NCI-H82 (cell line): Measurements from ENCODE around the gene FLOT2.
A peak's percentile ranks its signal among the peaks of the same experiment; 100 is the strongest.
"Not testable (repeated sequence)": the region's sequence is repeated elsewhere in the genome, so short reads cannot be mapped to it uniquely, and the experiment has no call there.

ENCODE experiments used
- DNase-seq: peaks from one replicate; lab custom pipeline; 2025; lab: John Stamatoyannopoulos, UW

Gene FLOT2, protein sequence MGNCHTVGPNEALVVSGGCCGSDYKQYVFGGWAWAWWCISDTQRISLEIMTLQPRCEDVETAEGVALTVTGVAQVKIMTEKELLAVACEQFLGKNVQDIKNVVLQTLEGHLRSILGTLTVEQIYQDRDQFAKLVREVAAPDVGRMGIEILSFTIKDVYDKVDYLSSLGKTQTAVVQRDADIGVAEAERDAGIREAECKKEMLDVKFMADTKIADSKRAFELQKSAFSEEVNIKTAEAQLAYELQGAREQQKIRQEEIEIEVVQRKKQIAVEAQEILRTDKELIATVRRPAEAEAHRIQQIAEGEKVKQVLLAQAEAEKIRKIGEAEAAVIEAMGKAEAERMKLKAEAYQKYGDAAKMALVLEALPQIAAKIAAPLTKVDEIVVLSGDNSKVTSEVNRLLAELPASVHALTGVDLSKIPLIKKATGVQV

GRCh38 chr17:28896884-28897768 is at the start of gene FLOT2:
TSS of gene FLOT2 (minus strand) at chr17:28897733. CDS start at chr17:28897574, 159 bp downstream.
- peak; percentile 89 for DNase-seq

DNA sequence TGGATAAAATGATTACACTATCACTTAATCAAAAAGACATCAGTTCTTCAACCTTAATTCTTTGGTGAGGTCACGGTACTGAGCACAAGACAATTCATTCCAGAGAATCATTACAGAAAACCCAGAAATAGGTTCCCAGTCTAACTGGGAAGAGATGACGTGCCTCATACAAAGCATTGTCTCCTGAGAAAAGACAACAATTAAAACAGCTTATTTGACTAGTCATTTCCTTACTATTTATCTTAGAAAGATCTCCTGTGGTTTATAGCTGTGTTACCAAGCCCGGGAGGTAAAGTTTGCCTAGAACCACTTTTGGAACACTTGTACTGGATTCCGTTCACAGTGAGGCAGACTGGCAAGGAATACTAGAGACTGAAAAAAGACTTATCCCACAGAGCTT is 48.7 kb upstream of the FLOT2 start:
- no peak for DNase-seq

DNA sequence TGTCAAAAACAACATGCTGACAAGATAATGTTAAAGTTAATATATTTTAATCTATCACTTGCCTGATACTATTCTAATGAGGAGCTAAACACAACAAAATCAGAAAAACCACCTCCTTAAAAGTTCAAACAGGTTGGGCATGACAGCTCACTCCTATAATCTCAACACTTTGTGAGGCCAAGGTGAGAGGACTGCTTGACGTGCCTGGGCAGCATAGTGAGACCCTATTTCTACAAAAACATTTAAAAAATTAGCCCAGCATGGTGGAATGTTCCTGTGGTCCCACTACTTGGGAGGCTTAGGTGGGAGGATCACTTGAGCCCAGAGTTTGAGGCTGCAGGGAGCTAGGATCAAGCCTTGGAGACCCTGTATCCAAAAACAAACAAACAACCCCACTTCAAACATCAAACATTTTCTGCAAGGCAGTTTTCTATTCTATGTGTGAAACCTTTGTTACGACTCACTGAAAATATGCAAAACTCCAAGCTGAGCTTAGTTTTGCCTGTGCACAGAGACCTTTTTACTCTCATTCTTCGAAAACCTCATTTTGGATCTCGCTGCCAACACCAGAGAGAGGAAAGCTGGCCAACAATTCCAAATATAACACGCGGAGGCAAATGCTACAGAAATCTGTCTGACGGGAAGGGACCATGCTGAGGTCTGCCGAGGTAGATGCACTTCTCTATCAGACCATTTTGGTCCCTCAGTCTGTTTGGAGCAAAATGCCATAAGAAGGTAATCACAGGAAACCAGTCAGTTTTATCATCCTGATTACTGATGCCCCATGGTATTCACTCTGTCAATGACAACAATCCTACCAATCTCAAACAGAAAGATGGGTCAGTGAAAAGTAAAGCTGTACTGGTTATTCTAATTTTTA is 47.6 kb upstream of the FLOT2 start:
- DNase-seq: no peak

- no peak for DNase-seq
These were observed 46.8 kb upstream of the FLOT2 start for GRCh38 chr17:28944343-28944742.

- DNase-seq: no peak
These were observed 45.4 kb upstream of the FLOT2 start for GRCh38 chr17:28942925-28943324.

GRCh38 chr17:28941251-28941650 is 43.7 kb upstream of the FLOT2 start:
- DNase-seq: no peak

GRCh38 chr17:28940675-28941074 is 43.1 kb upstream of the FLOT2 start:
- DNase-seq: no peak

GRCh38 chr17:28940142-28940541 is 42.6 kb upstream of the FLOT2 start:
- DNase-seq: no peak

GRCh38 chr17:28938552-28938951 is 41.0 kb upstream of the FLOT2 start:
- no peak for DNase-seq

DNA sequence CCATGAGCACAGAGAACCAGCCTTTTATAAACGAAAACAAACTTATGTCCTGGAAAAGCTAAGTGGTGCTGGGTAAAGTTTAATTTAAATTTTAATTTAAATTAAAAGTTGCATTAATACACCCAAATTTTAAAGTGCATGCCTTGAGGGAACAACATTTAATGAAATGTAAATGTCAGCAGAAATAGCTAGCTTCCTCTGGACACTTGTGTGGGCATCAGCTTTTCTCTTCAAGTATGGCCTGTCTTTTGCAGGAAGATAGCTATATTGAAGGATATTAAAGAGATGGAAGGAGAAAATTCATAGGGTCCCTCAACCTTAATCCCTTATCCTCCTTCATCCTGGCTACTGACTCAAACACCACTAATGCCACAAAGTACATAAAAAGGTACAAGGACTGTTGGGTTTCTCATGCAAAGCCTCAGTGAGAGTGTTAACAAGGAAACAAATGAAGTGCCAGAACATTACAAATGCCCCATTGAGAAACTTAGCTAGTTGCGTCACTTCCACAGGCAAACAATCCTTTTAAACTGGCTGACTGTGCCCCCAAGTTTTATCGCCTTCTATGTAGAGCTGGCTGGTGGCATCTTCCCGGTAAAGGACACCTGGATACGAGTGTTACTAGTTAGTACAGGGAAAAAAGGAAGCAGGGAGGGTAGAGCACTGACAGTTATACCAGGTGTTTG is 39.7 kb upstream of the FLOT2 start:
- no peak for DNase-seq

DNA sequence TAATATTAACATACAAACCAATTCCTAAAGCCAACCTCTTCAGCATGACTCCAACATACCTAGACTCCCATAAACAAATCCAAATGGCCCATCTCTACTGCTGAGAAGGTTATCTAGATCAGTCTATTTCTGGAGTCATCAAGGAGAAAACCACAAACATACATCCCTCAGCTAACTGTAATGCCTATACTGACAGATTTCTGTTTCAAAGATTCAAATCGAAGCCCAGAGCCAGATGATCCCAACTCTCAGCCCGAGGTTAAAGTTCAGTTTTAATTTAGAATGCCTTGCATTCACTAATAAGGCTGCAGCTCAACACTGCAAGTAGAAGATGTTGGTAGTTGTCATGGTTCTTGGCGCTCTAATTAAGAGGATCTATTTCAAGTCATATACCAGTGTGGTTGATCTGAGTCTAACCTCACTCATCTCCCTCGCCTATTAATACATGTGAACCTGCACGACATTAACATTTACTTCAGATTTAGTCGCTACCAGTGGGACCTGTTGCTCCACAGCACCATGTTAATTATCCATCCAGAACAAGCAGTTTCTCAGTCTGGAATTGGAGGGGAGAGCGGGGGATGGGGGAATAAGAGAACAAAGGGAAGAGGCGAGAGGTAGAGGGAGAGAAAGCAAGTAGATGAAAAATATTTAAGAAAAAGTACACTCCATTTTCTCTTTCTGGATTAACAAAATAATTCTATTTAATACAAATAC is 38.4 kb upstream of the FLOT2 start:
- no peak for DNase-seq

DNA sequence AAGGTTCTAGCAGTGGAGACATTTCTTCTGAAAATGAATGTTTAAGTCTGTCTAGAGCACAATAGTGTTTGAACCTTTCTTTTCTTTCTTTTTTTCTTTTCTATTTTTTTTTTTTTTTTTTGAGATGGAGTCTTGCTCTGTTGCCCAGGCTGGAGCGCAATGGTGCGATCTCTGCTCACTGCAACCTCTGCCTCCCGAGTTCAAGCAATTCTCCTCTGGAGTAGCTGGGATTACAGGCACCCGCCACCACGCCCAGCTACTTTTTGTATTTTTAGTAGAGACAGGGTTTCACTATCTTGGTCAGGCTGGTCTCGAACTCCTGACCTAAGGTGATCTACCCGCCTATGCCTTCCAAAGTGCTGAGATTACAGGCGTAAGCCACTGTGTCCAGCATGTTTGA is 37.0 kb upstream of the FLOT2 start:
- not testable (repeated sequence) for DNase-seq

DNA sequence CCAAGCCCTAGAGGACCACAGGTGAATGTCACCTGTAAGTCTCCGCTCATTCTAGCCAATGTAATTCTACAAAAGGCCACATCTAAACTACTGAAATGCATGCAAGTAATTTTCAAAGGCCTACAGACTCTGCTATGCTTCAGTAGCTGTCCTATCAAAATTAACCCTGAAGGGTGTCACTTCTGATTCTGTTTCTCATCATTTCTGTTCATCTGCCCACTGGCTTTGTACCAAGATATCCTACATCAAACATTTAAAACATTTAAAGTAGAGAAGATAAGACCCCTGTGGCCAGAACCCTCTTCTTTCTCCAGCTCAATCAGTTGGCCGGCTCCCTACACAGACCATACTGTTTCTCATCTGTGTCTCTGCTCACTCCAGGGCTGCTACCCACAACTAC is 32.3 kb upstream of the FLOT2 start:
- no peak for DNase-seq

GRCh38 chr17:28928061-28928460 is 30.5 kb upstream of the FLOT2 start:
- no peak for DNase-seq

DNA sequence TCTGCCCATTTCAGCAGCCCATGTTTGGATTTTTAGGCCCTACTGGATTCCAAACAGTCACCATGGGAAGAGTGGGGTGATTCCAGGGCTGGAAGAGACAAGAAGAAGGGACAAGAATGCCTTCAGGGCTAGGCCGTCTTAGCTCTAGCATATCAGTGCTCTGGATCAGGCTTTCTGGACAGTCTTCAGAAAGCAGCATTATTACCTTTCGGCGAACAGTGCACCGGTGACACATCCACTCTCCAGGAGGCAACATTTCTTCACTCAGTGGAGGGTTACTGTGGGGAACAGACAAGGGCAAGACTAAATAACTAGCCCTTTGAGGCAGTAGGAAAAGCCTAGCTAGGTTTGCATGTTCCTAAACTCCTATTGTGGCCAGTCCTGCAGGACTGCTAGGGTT is 29.3 kb upstream of the FLOT2 start:
- DNase-seq: no peak

DNA sequence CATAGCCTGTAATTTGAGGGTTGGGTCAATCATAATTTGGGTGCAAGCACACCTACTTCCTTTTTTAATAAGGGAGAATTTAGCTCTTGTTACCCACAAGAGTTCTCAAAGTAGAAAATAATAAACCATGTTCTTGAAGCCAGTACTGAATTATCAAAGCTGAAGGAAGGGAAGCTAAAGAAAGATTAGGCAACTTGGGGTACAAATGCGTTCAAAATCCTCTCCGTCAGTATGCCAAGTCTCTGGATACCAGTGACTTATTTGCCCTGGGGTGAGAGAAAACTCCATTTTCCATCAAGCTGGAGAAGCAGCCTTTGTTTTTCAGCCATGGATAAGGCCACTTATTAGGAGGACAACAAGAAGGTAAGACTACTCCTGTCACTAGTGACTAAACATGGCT is 28.8 kb upstream of the FLOT2 start:
- DNase-seq: no peak

GRCh38 chr17:28925912-28926365 is 28.4 kb upstream of the FLOT2 start:
- DNase-seq: no peak

- no peak for DNase-seq
These were observed 22.7 kb upstream of the FLOT2 start for GRCh38 chr17:28920201-28920600.

- no peak for DNase-seq
These were observed 20.8 kb upstream of the FLOT2 start for GRCh38 chr17:28918295-28918694.

- no peak for DNase-seq
These were observed 19.9 kb upstream of the FLOT2 start for GRCh38 chr17:28917465-28917864.

DNA sequence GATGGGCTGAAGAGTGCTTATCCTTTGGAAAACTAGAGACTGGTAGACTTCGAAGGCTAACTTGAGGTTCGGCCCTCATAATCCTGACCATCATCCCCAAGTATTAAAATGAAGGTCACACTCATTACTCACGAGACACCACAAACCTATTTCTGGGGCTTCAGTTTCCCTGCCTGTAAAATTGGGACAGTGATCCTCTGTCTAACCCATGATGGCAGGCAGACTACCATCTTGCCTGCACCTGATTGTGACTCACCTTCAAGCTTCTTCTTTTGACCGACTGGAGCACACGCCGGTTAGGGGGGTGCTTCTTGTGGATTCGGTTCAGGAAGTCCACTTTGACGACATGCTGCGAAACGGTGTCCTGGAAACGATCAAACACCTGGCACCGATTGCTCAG is 19.5 kb upstream of the FLOT2 start:
- DNase-seq: no peak
